GM23248 (cell line): ENCODE data around the gene SHISA5. TPM values are rescaled to one million over a fixed set of nuclear protein-coding genes. Genes with fewer than 3 reads are reported as not detected.

Experiments
- DNase-seq: peaks from one replicate; pipeline ENCODE4 v3.0.0-alpha.2; 2015
- H2AFZ ChIP-seq: fragments of 200-600 bp; sonication (generic); 2 replicates; pipeline ENCODE4 v1.6.1; 2016; ENCODE audit warnings: antibody characterized with exemption
- H3F3A ChIP-seq: fragments of 200-600 bp; sonication (generic); 2 replicates; pipeline ENCODE4 v1.6.1; 2016; ENCODE audit warnings: mild to moderate bottlenecking, antibody characterized with exemption, mixed run types; ENCODE audit not compliant: insufficient read depth
- H3K27ac ChIP-seq: fragments of 200-600 bp; sonication (generic); 2 replicates; pipeline ENCODE4 v1.5.1; 2016; ENCODE audit warnings: mild to moderate bottlenecking
- H3K27me3 ChIP-seq: fragments of 200-600 bp; sonication (generic); replicated peaks from 2 replicates; pipeline ENCODE4 v1.6.1; 2016; ENCODE audit warnings: mild to moderate bottlenecking; ENCODE audit not compliant: insufficient read depth
- H3K36me3 ChIP-seq: fragments of 200-600 bp; sonication (generic); 2 replicates; pipeline ENCODE4 v1.6.1; 2016; ENCODE audit warnings: low read depth, mild to moderate bottlenecking
- H3K4me1 ChIP-seq: fragments of 200-600 bp; sonication (generic); 2 replicates; pipeline ENCODE4 v1.6.1; 2016; ENCODE audit warnings: mild to moderate bottlenecking; ENCODE audit not compliant: insufficient read depth
- H3K4me2 ChIP-seq: fragments of 200-600 bp; sonication (generic); one replicate; pipeline ENCODE4 v1.6.1; 2016; ENCODE audit warnings: mild to moderate bottlenecking; ENCODE audit not compliant: unreplicated experiment
- H3K4me3 ChIP-seq: fragments of 200-600 bp; sonication (generic); 2 replicates; pipeline ENCODE4 v1.5.1; 2016; ENCODE audit warnings: mild to moderate bottlenecking
- H3K79me2 ChIP-seq: fragments of 200-600 bp; sonication (generic); 2 replicates; pipeline ENCODE4 v1.6.1; 2016; ENCODE audit warnings: mild to moderate bottlenecking; ENCODE audit not compliant: insufficient read depth
- H3K9ac ChIP-seq: fragments of 200-600 bp; sonication (generic); 2 replicates; pipeline ENCODE4 v1.6.1; 2016; ENCODE audit warnings: mild to moderate bottlenecking
- H3K9me2 ChIP-seq: fragments of 200-600 bp; sonication (generic); 2 replicates; pipeline ENCODE4 v1.6.1; 2016; ENCODE audit warnings: mixed run types, mild to moderate bottlenecking, moderate library complexity; ENCODE audit not compliant: insufficient read depth
- H3K9me3 ChIP-seq: fragments of 200-600 bp; sonication (generic); one replicate; pipeline ENCODE4 v1.6.1; 2017; ENCODE audit warnings: low read depth
- H4K20me1 ChIP-seq: fragments of 200-600 bp; sonication (generic); 2 replicates; pipeline ENCODE4 v1.6.0; 2016; ENCODE audit not compliant: insufficient read depth
- EZH2 ChIP-seq: fragments of 200-600 bp; sonication (generic); IDR thresholded peaks from 2 replicates; pipeline ENCODE4 v1.6.1; 2018; ENCODE audit warnings: antibody characterized with exemption, mild to moderate bottlenecking; ENCODE audit not compliant: insufficient read depth, poor library complexity, severe bottlenecking
- EZH2phosphoT487 ChIP-seq: fragments of 200-600 bp; sonication (generic); IDR thresholded peaks from 2 replicates; pipeline ENCODE4 v1.6.1; 2018; ENCODE audit warnings: antibody characterized with exemption, moderate library complexity, mild to moderate bottlenecking, low read depth; ENCODE audit not compliant: insufficient read depth
- WGBS, 2 experiments: methylation state at CpG; one replicate each; pipeline ENCODE4 v1.1.6; 2015 to 2017; ENCODE audit warnings: low lambda C conversion rate in 2 of 2, low coverage in 1 of 2; ENCODE audit errors: missing lambda C conversion rate in 2 of 2; 5-methylcytosine and 5-hydroxymethylcytosine counted together
- in situ Hi-C: fragments of 300-500 bp; cut with MboI; formaldehyde crosslinking; loops from 2 replicates; pipeline ENCODE4 v1.15.0; 2020
- polyA plus RNA-seq: library from polyadenylated mRNA; unstranded; fragments of >200 nt; fragmentation: Nextera tagmentation; extraction: Ambion mirVana; gene quantifications from 2 replicates; pipeline ENCODE4 v1.2.1, GENCODE V29; 2016
- total RNA-seq: library from RNA; depleted of rRNA; stranded (reverse); fragments of >200 nt; shearing (Covaris generic); gene quantifications from 2 replicates; pipeline ENCODE4 v1.2.3, GENCODE V29; 2014

The SHISA5 gene
- total and polyA plus RNA-seq, 2 experiments from 2014 or later: 153 to 215 TPM

- H3K4me2 ChIP-seq: no peak overlapping the region
- in situ Hi-C loops: no loop called here
- H3K27me3 ChIP-seq: no peaks in the 10 kb centered on the region
- H3K9me2 ChIP-seq: no peaks in the 10 kb centered on the region
- DNase-seq: no peak
- no peak overlapping the region for H3K4me3 ChIP-seq
- H3K9ac ChIP-seq: no peak overlapping the region
- H3K36me3 ChIP-seq: no peaks in the 10 kb centered on the region
- peaks cover 3% of the 10 kb centered on the region; the same call in 1 of the 2 replicates for H3K4me1 ChIP-seq
- no peaks in the 10 kb centered on the region for H4K20me1 ChIP-seq
- H3K9me3 ChIP-seq: no peaks in the 10 kb centered on the region
- no peak for TF ChIP-seq EZH2phosphoT487
- TF ChIP-seq EZH2: no peak
- H3K79me2 ChIP-seq: no peaks in the 10 kb centered on the region
- H2AFZ ChIP-seq: no peak overlapping the region
- WGBS, 2 experiments: 89% methylated on average over 27 of the region's 27 CpGs
- H3F3A ChIP-seq: no peaks in the 10 kb centered on the region
- H3K27ac ChIP-seq: no peak overlapping the region
Observed at GRCh38 chr3:48423883-48424695, 79.9 kb downstream of the SHISA5 start.

- 85 to 88% methylated on average over 25 of the region's 25 CpGs for WGBS, 2 experiments
- H3K36me3 ChIP-seq: no peaks in the 10 kb centered on the region
- peaks cover 3% of the 10 kb centered on the region; the same call in 1 of the 2 replicates for H3K4me1 ChIP-seq
- no peaks in the 10 kb centered on the region for H3F3A ChIP-seq
- no peak overlapping the region for H2AFZ ChIP-seq
- no peak overlapping the region for H3K27ac ChIP-seq
- no peaks in the 10 kb centered on the region for H3K27me3 ChIP-seq
- no peak for DNase-seq
- TF ChIP-seq EZH2phosphoT487: no peak
- no peaks in the 10 kb centered on the region for H3K9me3 ChIP-seq
- no peaks in the 10 kb centered on the region for H3K9me2 ChIP-seq
- H4K20me1 ChIP-seq: no peaks in the 10 kb centered on the region
- no peak overlapping the region for H3K9ac ChIP-seq
- in situ Hi-C loops: no loop called here
- H3K79me2 ChIP-seq: no peaks in the 10 kb centered on the region
- H3K4me3 ChIP-seq: no peak overlapping the region
- H3K4me2 ChIP-seq: no peak overlapping the region
Observed at GRCh38 chr3:48423241-48423882, 80.6 kb downstream of the SHISA5 start.

- no peak for DNase-seq
- no peak overlapping the region for H3K27ac ChIP-seq
- H3K4me2 ChIP-seq: no peak overlapping the region
- no peaks in the 10 kb centered on the region for H3F3A ChIP-seq
- no peaks in the 10 kb centered on the region for H3K9me2 ChIP-seq
- 89 to 91% methylated on average over 7 to 8 of the region's 8 CpGs for WGBS, 2 experiments
- H3K27me3 ChIP-seq: no peaks in the 10 kb centered on the region
- no peaks in the 10 kb centered on the region for H3K4me1 ChIP-seq
- no peaks in the 10 kb centered on the region for H3K79me2 ChIP-seq
- in situ Hi-C loops: no loop called here
- H3K9me3 ChIP-seq: no peaks in the 10 kb centered on the region
- H2AFZ ChIP-seq: no peak overlapping the region
- TF ChIP-seq EZH2phosphoT487 (no peak), EZH2 (no peak)
- H3K4me3 ChIP-seq: no peak overlapping the region
- no peaks in the 10 kb centered on the region for H4K20me1 ChIP-seq
- H3K9ac ChIP-seq: no peak overlapping the region
- H3K36me3 ChIP-seq: no peaks in the 10 kb centered on the region
Observed at GRCh38 chr3:48422681-48423080, 81.3 kb downstream of the SHISA5 start.

- H3K9me2 ChIP-seq: no peaks in the 10 kb centered on the region
- no peaks in the 10 kb centered on the region for H3F3A ChIP-seq
- no peaks in the 10 kb centered on the region for H3K36me3 ChIP-seq
- no peak overlapping the region for H2AFZ ChIP-seq
- H3K4me3 ChIP-seq: no peak overlapping the region
- TF ChIP-seq EZH2 (no peak), EZH2phosphoT487 (no peak)
- H3K4me2 ChIP-seq: no peak overlapping the region
- DNase-seq: no peak
- WGBS, 2 experiments: 97 to 100% methylated on average over 3 of the region's 3 CpGs
- no peaks in the 10 kb centered on the region for H4K20me1 ChIP-seq
- H3K9ac ChIP-seq: no peak overlapping the region
- H3K27me3 ChIP-seq: no peaks in the 10 kb centered on the region
- in situ Hi-C loops: no loop called here
- H3K4me1 ChIP-seq: no peaks in the 10 kb centered on the region
- no peaks in the 10 kb centered on the region for H3K9me3 ChIP-seq
- no peaks in the 10 kb centered on the region for H3K79me2 ChIP-seq
- no peak overlapping the region for H3K27ac ChIP-seq
Observed at GRCh38 chr3:48422272-48422671, 81.7 kb downstream of the SHISA5 start.
